Astrocyte (in vitro differentiated cells and primary cell): Measurements from ENCODE around the gene BIN2. TPM values are rescaled to one million over a fixed set of nuclear protein-coding genes. Genes with fewer than 3 reads are reported as not detected.
"Not testable (repeated sequence)": the region's sequence is repeated elsewhere in the genome, so short reads cannot be mapped to it uniquely, and the experiment has no call there.

Experiments
- DNase-seq: peaks from one replicate; pipeline ENCODE4 v3.0.0-alpha.2; 2010; ENCODE audit warnings: low read depth
- FAIRE-seq: peaks from 2 replicates; lab custom pipeline; 2011; peaks lifted over from hg19 to GRCh38; lab: Jason Lieb, UNC
- H2AFZ ChIP-seq: 2 replicates; pipeline ENCODE4 v1.6.0; 2012; ENCODE audit warnings: low read depth, low read length, inconsistent platforms
- H3K27ac ChIP-seq: 2 replicates; pipeline ENCODE4 v1.5.1; 2011; ENCODE audit warnings: low read depth, low read length, inconsistent platforms
- H3K27me3 ChIP-seq: 2 replicates; pipeline ENCODE4 v1.6.0; 2011; ENCODE audit warnings: low read length, inconsistent platforms; ENCODE audit not compliant: insufficient read depth
- H3K36me3 ChIP-seq: 2 replicates; pipeline ENCODE4 v1.5.1; 2011; ENCODE audit warnings: low read length, inconsistent platforms; ENCODE audit not compliant: insufficient read depth
- H3K4me1 ChIP-seq: 2 replicates; pipeline ENCODE4 v1.5.1; 2011; ENCODE audit warnings: low read length, inconsistent platforms; ENCODE audit not compliant: insufficient read depth
- H3K4me2 ChIP-seq: 2 replicates; pipeline ENCODE4 v1.6.0; 2012; ENCODE audit warnings: low read length, inconsistent platforms
- H3K4me3 ChIP-seq: 2 replicates; pipeline ENCODE4 v1.5.1; 2011; ENCODE audit warnings: low read depth, mild to moderate bottlenecking, low read length, inconsistent platforms; ENCODE audit not compliant: insufficient read depth
- H3K79me2 ChIP-seq: 2 replicates; pipeline ENCODE4 v1.6.0; 2012; ENCODE audit warnings: mild to moderate bottlenecking, low read length, inconsistent platforms; ENCODE audit not compliant: insufficient read depth
- H3K9ac ChIP-seq: 2 replicates; pipeline ENCODE4 v1.6.0; 2012; ENCODE audit warnings: mild to moderate bottlenecking, low read length, inconsistent platforms
- H3K9me3 ChIP-seq: 2 replicates; pipeline ENCODE4 v1.5.1; 2012; ENCODE audit warnings: low read depth, mild to moderate bottlenecking, low read length, inconsistent platforms; ENCODE audit not compliant: insufficient read depth
- H4K20me1 ChIP-seq: 2 replicates; pipeline ENCODE4 v1.6.0; 2012; ENCODE audit warnings: low read length, inconsistent platforms; ENCODE audit not compliant: insufficient read depth
- H3K27ac Mint-ChIP-seq: one replicate; pipeline ENCODE4 v1.8.0; 2021; ENCODE audit warnings: mild to moderate bottlenecking, mixed read lengths; ENCODE audit not compliant: unreplicated experiment
- H3K27me3 Mint-ChIP-seq: one replicate; pipeline ENCODE4 v1.8.0; 2021; ENCODE audit warnings: low read depth, mixed read lengths; ENCODE audit not compliant: unreplicated experiment
- H3K36me3 Mint-ChIP-seq: one replicate; pipeline ENCODE4 v1.8.0; 2021; ENCODE audit warnings: low read depth, mixed read lengths; ENCODE audit not compliant: unreplicated experiment
- H3K4me1 Mint-ChIP-seq: one replicate; pipeline ENCODE4 v1.8.0; 2021; ENCODE audit warnings: low read depth, mixed read lengths; ENCODE audit not compliant: unreplicated experiment
- H3K4me3 Mint-ChIP-seq: one replicate; pipeline ENCODE4 v1.8.0; 2021; ENCODE audit warnings: mild to moderate bottlenecking, moderate library complexity, mixed read lengths; ENCODE audit not compliant: unreplicated experiment
- H3K9me3 Mint-ChIP-seq: one replicate; pipeline ENCODE4 v1.8.0; 2021; ENCODE audit warnings: mild to moderate bottlenecking, mixed read lengths; ENCODE audit not compliant: unreplicated experiment
- CTCF ChIP-seq: IDR thresholded peaks from 2 replicates; pipeline ENCODE4 v1.5.1; 2011; ENCODE audit warnings: low read depth, mild to moderate bottlenecking, inconsistent platforms, low read length, moderate library complexity; ENCODE audit not compliant: insufficient read depth
- EZH2 ChIP-seq: IDR thresholded peaks from 2 replicates; pipeline ENCODE4 v1.6.1; 2012; ENCODE audit warnings: mild to moderate bottlenecking, low read length, inconsistent platforms; ENCODE audit not compliant: insufficient read depth
- total RNA-seq: library from RNA; stranded (reverse); gene quantifications from 2 replicates; pipeline ENCODE4 v1.2.1, GENCODE V29; 2021

BIN2 gene
- total RNA-seq, 1 donor from 2014 or later = not detected

- H3K9me3 ChIP-seq = no peaks in the 10 kb centered on the region
- H3K36me3 ChIP-seq = no peaks in the 10 kb centered on the region
- no peak overlapping the region for H3K27ac ChIP-seq
- no peaks in the 10 kb centered on the region for H3K36me3 Mint-ChIP-seq
- no peak overlapping the region for H3K4me2 ChIP-seq
- no peaks in the 10 kb centered on the region for H3K4me1 Mint-ChIP-seq
- H3K9ac ChIP-seq = no peak overlapping the region
- no peak overlapping the region for H3K27ac Mint-ChIP-seq
- no peak for FAIRE-seq
- H3K79me2 ChIP-seq = no peaks in the 10 kb centered on the region
- H3K4me3 Mint-ChIP-seq = no peak overlapping the region
- H3K27me3 Mint-ChIP-seq = no peaks in the 10 kb centered on the region
- peaks cover 12% of the 10 kb centered on the region for H3K4me1 ChIP-seq
- no peaks in the 10 kb centered on the region for H3K27me3 ChIP-seq
- DNase-seq = no peak
- H4K20me1 ChIP-seq = no peaks in the 10 kb centered on the region
- no peak overlapping the region for H3K4me3 ChIP-seq
- H3K9me3 Mint-ChIP-seq = no peaks in the 10 kb centered on the region
- TF ChIP-seq CTCF = no peak
- no peak for TF ChIP-seq EZH2
- no peak overlapping the region for H2AFZ ChIP-seq
Measured at GRCh38 chr12:51311389-51311788, 12.6 kb downstream of the BIN2 start.

- TF ChIP-seq EZH2 (no peak), CTCF (no peak)
- H3K36me3 ChIP-seq = no peaks in the 10 kb centered on the region
- H3K79me2 ChIP-seq = no peaks in the 10 kb centered on the region
- no peaks in the 10 kb centered on the region for H3K36me3 Mint-ChIP-seq
- H3K4me3 Mint-ChIP-seq = no peak overlapping the region
- H3K4me1 Mint-ChIP-seq = no peaks in the 10 kb centered on the region
- H3K4me2 ChIP-seq = peak overlapping the region; percentile 61
- peaks cover 12% of the 10 kb centered on the region for H3K4me1 ChIP-seq
- H3K9me3 ChIP-seq = no peaks in the 10 kb centered on the region
- H3K27ac Mint-ChIP-seq = no peak overlapping the region
- no peaks in the 10 kb centered on the region for H3K27me3 ChIP-seq
- no peaks in the 10 kb centered on the region for H3K9me3 Mint-ChIP-seq
- FAIRE-seq (peak; percentile 55), DNase-seq (peak; percentile 89)
- H2AFZ ChIP-seq = peak overlapping the region; percentile 0
- H3K27ac ChIP-seq = no peak overlapping the region
- H4K20me1 ChIP-seq = no peaks in the 10 kb centered on the region
- H3K27me3 Mint-ChIP-seq = peaks cover 8% of the 10 kb centered on the region
- peak overlapping the region; percentile 9 for H3K4me3 ChIP-seq
- no peak overlapping the region for H3K9ac ChIP-seq
Measured at GRCh38 chr12:51307655-51308593, 16.1 kb downstream of the BIN2 start.

DNA sequence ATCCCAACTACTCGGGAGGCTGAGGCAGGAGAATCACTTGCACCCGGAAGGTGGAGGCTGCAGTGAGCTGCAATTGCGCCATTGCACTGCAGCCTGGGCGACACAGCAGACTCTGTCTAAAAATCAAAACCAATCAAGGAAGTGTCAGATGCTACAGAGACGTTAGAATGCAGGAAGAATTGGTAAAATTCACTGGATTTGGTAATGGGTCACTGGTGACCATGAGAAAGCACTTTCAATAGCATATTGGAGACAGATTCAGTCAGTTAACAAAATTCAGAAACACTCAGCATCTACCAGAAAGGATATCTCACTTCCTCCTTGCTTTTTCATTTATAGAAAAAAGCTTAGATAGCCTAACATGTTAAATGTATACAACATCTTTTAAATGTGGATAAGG lies 17.5 kb downstream of the BIN2 start:
- no peaks in the 10 kb centered on the region for H3K9me3 Mint-ChIP-seq
- Histone ChIP-seq H2AFZ (no peak overlapping the region), H3K27me3 (no peaks in the 10 kb centered on the region), H3K4me1 (peaks cover 12% of the 10 kb centered on the region), H3K9ac (no peak overlapping the region), H3K9me3 (no peaks in the 10 kb centered on the region), H3K4me2 (no peak overlapping the region), H3K79me2 (no peaks in the 10 kb centered on the region), H3K36me3 (no peaks in the 10 kb centered on the region), H4K20me1 (no peaks in the 10 kb centered on the region), H3K4me3 (no peak overlapping the region), H3K27ac (no peak overlapping the region)
- no peak for DNase-seq
- no peaks in the 10 kb centered on the region for H3K4me1 Mint-ChIP-seq
- H3K27ac Mint-ChIP-seq = peak overlapping the region; percentile 64
- H3K4me3 Mint-ChIP-seq = no peak overlapping the region
- no peaks in the 10 kb centered on the region for H3K36me3 Mint-ChIP-seq
- no peak for FAIRE-seq
- no peak for TF ChIP-seq EZH2
- TF ChIP-seq CTCF = no peak
- H3K27me3 Mint-ChIP-seq = peaks cover 8% of the 10 kb centered on the region

GRCh38 chr12:51300768-51301167 lies 23.2 kb downstream of the BIN2 start:
- FAIRE-seq, H3K27me3 ChIP-seq, H3K27ac Mint-ChIP-seq, H2AFZ ChIP-seq, H3K4me1 ChIP-seq, H3K27ac ChIP-seq, H3K4me2 ChIP-seq, H3K4me3 ChIP-seq, H3K9me3 Mint-ChIP-seq, DNase-seq, H3K9ac ChIP-seq, H3K4me3 Mint-ChIP-seq, H3K9me3 ChIP-seq, H3K79me2 ChIP-seq, H3K36me3 Mint-ChIP-seq, H3K36me3 ChIP-seq, H3K4me1 Mint-ChIP-seq, H4K20me1 ChIP-seq: not testable (repeated sequence)
- H3K27me3 Mint-ChIP-seq = peaks cover 13% of the 10 kb centered on the region
